GM12873 (cell line): ENCODE measurements around the gene KRT13.

ENCODE experiments used
- CTCF ChIP-seq: IDR thresholded peaks from 2 replicates; pipeline ENCODE4 v1.5.1; 2012; ENCODE audit warnings: low read depth, mild to moderate bottlenecking, moderate library complexity, low read length, control low read depth; ENCODE audit not compliant: insufficient read depth; ENCODE audit errors: missing control alignments

KRT13 gene

GRCh38 chr17:41547921-41548843 lies 42.8 kb upstream of the KRT13 start:
- TF ChIP-seq CTCF = no peak

GRCh38 chr17:41547378-41547841 lies 42.0 kb upstream of the KRT13 start:
- TF ChIP-seq CTCF = no peak

- no peak for TF ChIP-seq CTCF
Observed at GRCh38 chr17:41546819-41547218, 41.4 kb upstream of the KRT13 start.

- no peak for TF ChIP-seq CTCF
Observed at GRCh38 chr17:41545829-41546410, 40.5 kb upstream of the KRT13 start.

- TF ChIP-seq CTCF = no peak
Observed at GRCh38 chr17:41544935-41545334, 39.5 kb upstream of the KRT13 start.

GRCh38 chr17:41544491-41544892 lies 39.1 kb upstream of the KRT13 start:
- TF ChIP-seq CTCF = no peak

- no peak for TF ChIP-seq CTCF
Observed at GRCh38 chr17:41542357-41542756, 36.9 kb upstream of the KRT13 start.
